Measurements from ENCODE around the gene AFG1L. TPM values are rescaled to one million over a fixed set of nuclear protein-coding genes. Genes with fewer than 3 reads are reported as not detected.

Gene AFG1L
- total and polyA plus RNA-seq, 2 experiments from 2014 or later: 4.1 to 8.7 TPM

- Histone ChIP-seq H3K4me2 (no peak overlapping the region), H4K20me1 (replicated peaks; ENCODE audit: insufficient read depth) (no peaks in the 10 kb centered on the region), H3F3A (replicated peaks; ENCODE audit: low read depth) (no peaks in the 10 kb centered on the region), H3K27me3 (ENCODE audit: insufficient read depth) (no peaks in the 10 kb centered on the region), H3K4me3 (no peak overlapping the region), H3K4me1 (ENCODE audit: insufficient read depth) (peaks cover 15% of the 10 kb centered on the region; the same call in 1 of the 2 replicates), H3K27ac (ENCODE audit: low read depth) (no peak overlapping the region), H2AFZ (no peak overlapping the region), H3K9me2 (ENCODE audit: insufficient read depth) (no peaks in the 10 kb centered on the region), H3K79me2 (replicated peaks; ENCODE audit: insufficient read depth) (no peaks in the 10 kb centered on the region), H3K36me3 (ENCODE audit: insufficient read depth) (no peaks in the 10 kb centered on the region)
- DNase-seq (ENCODE audit: low spot score) (no peak), ATAC-seq (no peak)
- no peaks in the 10 kb centered on the region for H3K27me3 Mint-ChIP-seq (ENCODE audit: insufficient read depth, low read depth, poor library complexity)
- peaks cover 14% of the 10 kb centered on the region for H3K4me1 Mint-ChIP-seq
- no peak overlapping the region for H3K4me3 Mint-ChIP-seq
- no peaks in the 10 kb centered on the region for H3K36me3 Mint-ChIP-seq (ENCODE audit: low read depth)
- H3K27ac Mint-ChIP-seq: no peak overlapping the region
- TF ChIP-seq ZNF331 (CRISPR knock-in tag; IDR thresholded peaks at IDR 0.05; ENCODE audit: low read depth) (no peak), POLR2AphosphoS5 (IDR thresholded peaks at IDR 0.05; ENCODE audit: low read depth) (no peak), EZH2 (IDR thresholded peaks at IDR 0.05; ENCODE audit: low read depth, unreplicated experiment) (no peak), ZNF462 (CRISPR knock-in tag; IDR thresholded peaks at IDR 0.05) (no peak), REST (IDR thresholded peaks at IDR 0.05; ENCODE audit: unreplicated experiment) (no peak), CTCF (conservative IDR thresholded peaks at IDR 0.05; ENCODE audit: low read depth in 2 of 2) (no peak), EZH2phosphoT487 (IDR thresholded peaks at IDR 0.05; ENCODE audit: unreplicated experiment) (no peak), ZNF114 (CRISPR knock-in tag; IDR thresholded peaks at IDR 0.05) (no peak), STAT1 (IDR thresholded peaks at IDR 0.05; ENCODE audit: unreplicated experiment) (no peak), JUNB (IDR thresholded peaks at IDR 0.05; ENCODE audit: unreplicated experiment) (no peak), NANOG (IDR thresholded peaks at IDR 0.05; ENCODE audit: borderline replicate concordance) (no peak), ETS1 (IDR thresholded peaks at IDR 0.05) (no peak), CREB1 (CRISPR knock-in tag; IDR thresholded peaks at IDR 0.05; ENCODE audit: low read depth) (no peak)
- no peaks in the 10 kb centered on the region; the same call in 2 of the 3 replicates for H3K9me3 Mint-ChIP-seq
Measured at GRCh38 chr6:108451816-108452215, 157.0 kb downstream of the AFG1L start.

All from GM23338 (cell line).